ENCODE data around the gene OXSM.

OXSM gene

DNA sequence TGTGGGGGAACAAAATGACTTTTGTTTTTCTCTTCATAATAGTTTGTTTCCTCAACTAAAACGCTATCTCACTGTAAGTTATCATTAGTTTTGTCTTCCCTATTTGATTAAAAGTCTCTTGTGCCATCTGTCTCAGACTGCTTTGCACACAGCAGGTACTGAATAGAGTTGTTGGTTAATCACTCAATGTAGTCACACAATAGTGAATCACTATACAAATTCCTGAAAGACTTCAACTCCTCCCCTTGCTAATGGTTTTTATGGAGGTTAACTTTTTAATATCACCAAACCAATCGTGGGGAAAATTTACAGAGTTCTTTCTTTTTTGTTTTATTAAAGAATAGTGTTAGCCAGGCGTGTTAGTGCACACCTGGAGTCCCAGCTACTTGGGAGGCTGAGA, 4.1 kb upstream of the OXSM start:
- no peak for TF ChIP-seq CTCF (IDR thresholded peaks at IDR 0.05; ENCODE audit: insufficient read depth, low read length, poor library complexity, severe bottlenecking)
- H3K4me3 ChIP-seq (replicated peaks; ENCODE audit: low read depth, low read length): no peak overlapping the region
- DNase-seq (ENCODE audit: extremely low read depth, insufficient read length): no peak
- no peaks in the 10 kb centered on the region for H3K27me3 ChIP-seq (replicated peaks; ENCODE audit: control insufficient read depth, insufficient read depth, low read length)
- no peaks in the 10 kb centered on the region for H3K36me3 ChIP-seq (ENCODE audit: control insufficient read depth, insufficient read depth, low read length)

GRCh38 chr3:25787689-25788088, 2.2 kb upstream of the OXSM start:
- Histone ChIP-seq H3K27me3 (replicated peaks; ENCODE audit: control insufficient read depth, insufficient read depth, low read length) (no peaks in the 10 kb centered on the region), H3K4me3 (replicated peaks; ENCODE audit: low read depth, low read length) (no peak overlapping the region), H3K36me3 (ENCODE audit: control insufficient read depth, insufficient read depth, low read length) (no peaks in the 10 kb centered on the region)
- TF ChIP-seq CTCF (IDR thresholded peaks at IDR 0.05; ENCODE audit: insufficient read depth, low read length, poor library complexity, severe bottlenecking): no peak
- no peak for DNase-seq (ENCODE audit: extremely low read depth, insufficient read length)

GRCh38 chr3:25789209-25789595, 688 bp upstream of the OXSM start:
- TF ChIP-seq CTCF (IDR thresholded peaks at IDR 0.05; ENCODE audit: insufficient read depth, low read length, poor library complexity, severe bottlenecking): no peak
- Histone ChIP-seq H3K36me3 (ENCODE audit: control insufficient read depth, insufficient read depth, low read length) (no peaks in the 10 kb centered on the region; the same call in 1 of the 2 replicates), H3K27me3 (replicated peaks; ENCODE audit: control insufficient read depth, insufficient read depth, low read length) (no peaks in the 10 kb centered on the region), H3K4me3 (replicated peaks; ENCODE audit: low read depth, low read length) (peak overlapping the region; percentile 81)
- DNase-seq (ENCODE audit: extremely low read depth, insufficient read length): no peak

- no peak overlapping the region for H3K4me3 ChIP-seq (replicated peaks; ENCODE audit: low read depth, low read length)
- TF ChIP-seq CTCF (IDR thresholded peaks at IDR 0.05; ENCODE audit: insufficient read depth, low read length, poor library complexity, severe bottlenecking): no peak
- no peaks in the 10 kb centered on the region for H3K36me3 ChIP-seq (ENCODE audit: control insufficient read depth, insufficient read depth, low read length)
- no peak for DNase-seq (ENCODE audit: extremely low read depth, insufficient read length)
- H3K27me3 ChIP-seq (replicated peaks; ENCODE audit: control insufficient read depth, insufficient read depth, low read length): no peaks in the 10 kb centered on the region
Measured at GRCh38 chr3:25801786-25802185, 11.9 kb downstream of the OXSM start.

DNA sequence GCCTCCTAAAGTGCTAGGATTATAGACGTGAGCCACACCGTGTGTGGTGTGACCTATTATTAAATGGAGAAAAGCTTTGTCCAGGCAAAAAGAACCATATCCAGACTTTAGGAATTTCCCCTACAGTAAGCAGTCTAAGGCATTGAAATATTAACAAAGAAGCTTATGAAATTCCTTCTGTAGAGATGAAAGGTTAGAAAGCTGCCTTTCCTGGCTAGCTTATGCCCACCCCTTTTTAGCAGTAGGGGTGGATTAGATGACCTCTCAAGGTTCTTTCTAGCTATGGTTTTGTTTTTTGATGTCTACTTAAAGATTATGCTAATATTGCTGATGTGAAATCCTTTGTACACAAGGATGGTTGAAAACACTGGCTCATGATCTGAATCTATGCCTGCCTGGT, 13.9 kb downstream of the OXSM start:
- Histone ChIP-seq H3K27me3 (replicated peaks; ENCODE audit: control insufficient read depth, insufficient read depth, low read length) (no peaks in the 10 kb centered on the region), H3K4me3 (replicated peaks; ENCODE audit: low read depth, low read length) (no peak overlapping the region), H3K36me3 (ENCODE audit: control insufficient read depth, insufficient read depth, low read length) (no peaks in the 10 kb centered on the region)
- TF ChIP-seq CTCF (IDR thresholded peaks at IDR 0.05; ENCODE audit: insufficient read depth, low read length, poor library complexity, severe bottlenecking): no peak
- no peak for DNase-seq (ENCODE audit: extremely low read depth, insufficient read length)

GRCh38 chr3:25804676-25805075, 14.8 kb downstream of the OXSM start:
- H3K4me3 ChIP-seq (replicated peaks; ENCODE audit: low read depth, low read length): no peak overlapping the region
- no peaks in the 10 kb centered on the region for H3K27me3 ChIP-seq (replicated peaks; ENCODE audit: control insufficient read depth, insufficient read depth, low read length)
- no peaks in the 10 kb centered on the region for H3K36me3 ChIP-seq (ENCODE audit: control insufficient read depth, insufficient read depth, low read length)
- no peak for DNase-seq (ENCODE audit: extremely low read depth, insufficient read length)
- no peak for TF ChIP-seq CTCF (IDR thresholded peaks at IDR 0.05; ENCODE audit: insufficient read depth, low read length, poor library complexity, severe bottlenecking)

Data from GM06990 (cell line).